Breast epithelium (tissue), 4 donors: ENCODE data around the gene CPNE2. TPM values are rescaled to one million over a fixed set of nuclear protein-coding genes. Genes with fewer than 3 reads are reported as not detected.
"Not testable (repeated sequence)": the region's sequence is repeated elsewhere in the genome, so short reads cannot be mapped to it uniquely, and the experiment has no call there.

Source experiments
- DNase-seq, 2 donors: peaks; one replicate each; pipeline ENCODE4 v3.0.0-alpha.2; 2019; ENCODE audit warnings: low spot score in 2 of 2
- H3K27ac ChIP-seq, 2 donors: fragments of 200-600 bp; sonication (generic) in 1 of 2; one replicate each; pipeline ENCODE4 v1.5.1; 2016 to 2019; ENCODE audit warnings: mild to moderate bottlenecking in 1 of 2
- H3K27me3 ChIP-seq, 2 donors: fragments of 200-600 bp; sonication (generic) in 1 of 2; one replicate each; pipeline versions ENCODE4 v1.5.1 to v1.6.0; 2017 to 2019; ENCODE audit warnings: control low read depth in 1 of 2, mild to moderate bottlenecking in 1 of 2
- H3K36me3 ChIP-seq: fragments of 200-600 bp; one replicate; pipeline ENCODE4 v1.5.1; 2019
- H3K4me1 ChIP-seq, 2 donors: fragments of 200-600 bp; sonication (generic); one replicate each; pipeline ENCODE4 v1.5.1; 2016 to 2019; ENCODE audit warnings: control low read depth in 1 of 2
- H3K4me3 ChIP-seq, 3 donors: fragments of 200-600 bp; sonication (generic); 1 replicate in 2 of 3; 2 replicates in 1 of 3; pipeline ENCODE4 v1.5.1; 2016 to 2019; ENCODE audit warnings: mild to moderate bottlenecking in 3 of 3, moderate library complexity in 2 of 3
- H3K9me3 ChIP-seq, 2 donors: fragments of 200-600 bp; sonication (generic) in 1 of 2; one replicate each; pipeline ENCODE4 v1.5.1; 2016 to 2019; ENCODE audit warnings: control low read depth in 1 of 2
- POLR2A ChIP-seq: fragments of 450-650 bp; IDR thresholded peaks from one replicate; pipeline ENCODE4 v1.6.1; 2016; ENCODE audit warnings: antibody characterized with exemption, mild to moderate bottlenecking, moderate library complexity
- POLR2AphosphoS5 ChIP-seq, 3 donors: sonication (generic); formaldehyde crosslinking; IDR thresholded peaks; one replicate each; pipeline ENCODE4 v1.6.1; 2017; ENCODE audit warnings: antibody characterized with exemption in 3 of 3
- intact Hi-C: fragments of 100-400 bp; cut with DNase I; formaldehyde crosslinking; loops from one replicate; pipeline ENCODE4 v1.15.1; 2023; ENCODE audit warnings: low total_unique reads
- total RNA-seq, 3 donors: library from RNA; depleted of rRNA; stranded (reverse); fragments of >200 nt; gene quantifications; one replicate each; pipeline ENCODE4 v1.1.0, GENCODE V29; 2016
- TF ChIP-seq, protein P1 (sequence below), 3 donors: fragments of 450-650 bp; IDR thresholded peaks; one replicate each; pipeline ENCODE4 v1.5.1; 2016 to 2017; ENCODE audit warnings: antibody characterized with exemption in 3 of 3, mild to moderate bottlenecking in 3 of 3, moderate library complexity in 3 of 3

Gene CPNE2
- total RNA-seq, 3 donors from 2014 or later: 13.9 to 56.5 (median 26.5) TPM

GRCh38 chr16:57096192-57096591 is 3.8 kb downstream of the CPNE2 start:
- no peaks in the 10 kb centered on the region for H3K9me3 ChIP-seq
- no peak overlapping the region for H3K27ac ChIP-seq
- intact Hi-C loops: no loop called here
- H3K36me3 ChIP-seq: no peaks in the 10 kb centered on the region
- no peaks in the 10 kb centered on the region for H3K27me3 ChIP-seq
- TF ChIP-seq POLR2AphosphoS5 (IDR thresholded peaks at IDR 0.05): no peak
- no peak overlapping the region for H3K4me3 ChIP-seq
- no peak for DNase-seq
- H3K4me1 ChIP-seq: peaks cover 7% of the 10 kb centered on the region in 2 donors

DNA sequence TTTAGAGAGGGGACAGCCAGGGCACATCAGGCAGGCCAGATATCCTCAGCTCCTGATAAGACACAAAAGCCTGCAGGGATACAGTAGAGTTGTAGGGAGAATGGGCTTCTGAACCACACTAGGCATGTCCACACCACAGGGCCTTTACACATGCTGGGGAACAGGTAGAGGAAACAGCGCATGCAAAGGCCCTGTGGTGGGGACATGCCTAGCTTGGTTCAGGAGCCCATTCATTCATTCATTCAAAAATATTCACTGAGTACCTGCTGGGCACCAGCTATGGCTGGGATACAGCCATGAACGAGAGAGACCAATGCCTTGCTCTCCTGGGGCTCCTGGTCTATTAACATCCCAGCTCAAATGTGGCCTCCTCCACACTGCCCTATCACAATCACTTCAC is 4.4 kb downstream of the CPNE2 start:
- no peak for DNase-seq
- Histone ChIP-seq H3K27ac (no peak overlapping the region), H3K27me3 (no peaks in the 10 kb centered on the region), H3K36me3 (no peaks in the 10 kb centered on the region), H3K9me3 (no peaks in the 10 kb centered on the region), H3K4me1 (peaks cover 3 to 7% of the 10 kb centered on the region in 2 donors), H3K4me3 (no peak overlapping the region)
- TF ChIP-seq, protein P1, sequence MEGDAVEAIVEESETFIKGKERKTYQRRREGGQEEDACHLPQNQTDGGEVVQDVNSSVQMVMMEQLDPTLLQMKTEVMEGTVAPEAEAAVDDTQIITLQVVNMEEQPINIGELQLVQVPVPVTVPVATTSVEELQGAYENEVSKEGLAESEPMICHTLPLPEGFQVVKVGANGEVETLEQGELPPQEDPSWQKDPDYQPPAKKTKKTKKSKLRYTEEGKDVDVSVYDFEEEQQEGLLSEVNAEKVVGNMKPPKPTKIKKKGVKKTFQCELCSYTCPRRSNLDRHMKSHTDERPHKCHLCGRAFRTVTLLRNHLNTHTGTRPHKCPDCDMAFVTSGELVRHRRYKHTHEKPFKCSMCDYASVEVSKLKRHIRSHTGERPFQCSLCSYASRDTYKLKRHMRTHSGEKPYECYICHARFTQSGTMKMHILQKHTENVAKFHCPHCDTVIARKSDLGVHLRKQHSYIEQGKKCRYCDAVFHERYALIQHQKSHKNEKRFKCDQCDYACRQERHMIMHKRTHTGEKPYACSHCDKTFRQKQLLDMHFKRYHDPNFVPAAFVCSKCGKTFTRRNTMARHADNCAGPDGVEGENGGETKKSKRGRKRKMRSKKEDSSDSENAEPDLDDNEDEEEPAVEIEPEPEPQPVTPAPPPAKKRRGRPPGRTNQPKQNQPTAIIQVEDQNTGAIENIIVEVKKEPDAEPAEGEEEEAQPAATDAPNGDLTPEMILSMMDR (IDR thresholded peaks at IDR 0.05): no peak
- TF ChIP-seq POLR2AphosphoS5 (IDR thresholded peaks at IDR 0.05): no peak
- no peak for TF ChIP-seq POLR2A
- intact Hi-C loops: no loop called here

DNA sequence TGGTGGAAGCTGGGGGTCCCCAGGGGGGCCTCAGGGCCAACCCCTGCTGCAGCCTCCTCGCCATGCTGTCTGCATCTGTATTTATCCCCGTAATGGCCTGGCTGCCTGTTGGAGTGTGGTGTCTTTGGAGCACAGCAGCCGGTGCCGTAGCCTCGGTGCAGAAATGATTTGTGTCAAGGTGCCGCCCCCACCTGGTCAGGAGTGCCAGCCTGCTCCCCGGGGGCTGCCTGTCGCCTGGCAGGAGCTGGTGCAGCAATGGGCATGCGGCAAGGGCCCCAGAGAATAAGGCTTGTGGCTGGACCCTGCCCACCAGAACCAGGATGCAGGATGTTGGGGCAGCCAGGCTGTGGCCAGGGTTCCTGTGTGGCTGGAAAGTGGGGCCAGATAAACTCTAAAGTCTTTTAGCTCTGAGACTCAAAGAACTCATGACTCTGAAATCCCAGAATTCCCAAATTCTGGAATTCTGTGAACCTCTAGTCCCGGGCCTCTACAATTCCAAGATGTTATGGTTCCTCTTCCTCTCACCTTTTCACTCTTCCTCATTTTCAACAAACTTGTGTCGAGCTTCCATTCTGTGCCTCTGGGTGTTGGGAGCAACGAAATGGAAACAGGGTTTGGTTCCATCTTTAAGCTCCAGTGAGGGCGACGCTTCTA is 5.9 kb downstream of the CPNE2 start:
- no peak for TF ChIP-seq POLR2AphosphoS5 (IDR thresholded peaks at IDR 0.05)
- no peak for TF ChIP-seq POLR2A
- TF ChIP-seq, protein P1 (IDR thresholded peaks at IDR 0.05): no peak
- DNase-seq: no peak
- peaks cover 0 to 4% of the 10 kb centered on the region in 2 donors for H3K4me1 ChIP-seq
- H3K27me3 ChIP-seq: no peaks in the 10 kb centered on the region
- H3K36me3 ChIP-seq: no peaks in the 10 kb centered on the region
- no peak overlapping the region for H3K4me3 ChIP-seq
- intact Hi-C loops: loop anchor here (2.0 kb wide), 1 partner anchor 68 kb away; no protein-coding TSS in a partner anchor
- H3K27ac ChIP-seq: no peak overlapping the region
- no peaks in the 10 kb centered on the region for H3K9me3 ChIP-seq

- not testable (repeated sequence) for H3K4me1 ChIP-seq, H3K27me3 ChIP-seq, H3K4me3 ChIP-seq, H3K9me3 ChIP-seq, H3K27ac ChIP-seq, DNase-seq, H3K36me3 ChIP-seq
- intact Hi-C loops: loop anchor here (2.0 kb wide), 1 partner anchor 67 kb away; no protein-coding TSS in a partner anchor
These were observed 7.6 kb downstream of the CPNE2 start for GRCh38 chr16:57099965-57100364.

DNA sequence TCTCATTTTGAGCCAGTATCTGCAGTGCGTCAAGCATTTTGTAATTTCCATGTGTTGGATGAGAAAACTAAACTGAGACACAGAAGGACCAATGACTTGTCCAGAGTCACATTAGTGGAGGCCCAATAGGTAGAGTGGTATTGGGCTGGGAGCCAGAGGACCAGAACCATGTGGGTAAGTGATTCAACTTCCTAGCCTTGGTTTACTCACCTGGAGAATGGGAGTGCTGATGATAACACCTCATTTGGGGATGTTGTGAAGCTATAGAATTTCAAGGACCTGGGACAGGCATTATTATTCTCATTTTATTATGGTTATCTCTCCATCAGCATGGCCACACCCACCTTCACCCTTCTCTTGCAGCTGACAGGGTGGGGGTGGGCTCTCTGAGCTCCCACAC is 8.1 kb downstream of the CPNE2 start:
- no peaks in the 10 kb centered on the region for H3K27me3 ChIP-seq
- no peaks in the 10 kb centered on the region for H3K9me3 ChIP-seq
- no peaks in the 10 kb centered on the region for H3K4me1 ChIP-seq
- intact Hi-C loops: no loop called here
- DNase-seq: no peak
- no peak for TF ChIP-seq POLR2A
- TF ChIP-seq, protein P1 (IDR thresholded peaks at IDR 0.05): no peak
- H3K36me3 ChIP-seq: no peaks in the 10 kb centered on the region
- H3K4me3 ChIP-seq: no peak overlapping the region
- no peak overlapping the region for H3K27ac ChIP-seq

- H3K9me3 ChIP-seq: no peaks in the 10 kb centered on the region
- intact Hi-C loops: no loop called here
- no peaks in the 10 kb centered on the region for H3K4me1 ChIP-seq
- DNase-seq: no peak
- TF ChIP-seq POLR2A: no peak
- TF ChIP-seq POLR2AphosphoS5 (IDR thresholded peaks at IDR 0.05): no peak
- TF ChIP-seq, protein P1 (IDR thresholded peaks at IDR 0.05): no peak
- no peak overlapping the region for H3K4me3 ChIP-seq
- H3K27me3 ChIP-seq: no peaks in the 10 kb centered on the region
- H3K27ac ChIP-seq: no peak overlapping the region
- no peaks in the 10 kb centered on the region for H3K36me3 ChIP-seq
These were observed 10.8 kb downstream of the CPNE2 start for GRCh38 chr16:57102888-57103851.
